GM11168 (cell line): ENCODE data around the gene PDE6B.

Source experiments
- in situ Hi-C: fragments of 300-500 bp; cut with MboI; formaldehyde crosslinking; loops from one replicate; pipeline ENCODE4 v1.12.0; 2022; ENCODE audit warnings: low sequenced_read_pairs; ENCODE audit not compliant: unreplicated experiment

PDE6B gene

DNA sequence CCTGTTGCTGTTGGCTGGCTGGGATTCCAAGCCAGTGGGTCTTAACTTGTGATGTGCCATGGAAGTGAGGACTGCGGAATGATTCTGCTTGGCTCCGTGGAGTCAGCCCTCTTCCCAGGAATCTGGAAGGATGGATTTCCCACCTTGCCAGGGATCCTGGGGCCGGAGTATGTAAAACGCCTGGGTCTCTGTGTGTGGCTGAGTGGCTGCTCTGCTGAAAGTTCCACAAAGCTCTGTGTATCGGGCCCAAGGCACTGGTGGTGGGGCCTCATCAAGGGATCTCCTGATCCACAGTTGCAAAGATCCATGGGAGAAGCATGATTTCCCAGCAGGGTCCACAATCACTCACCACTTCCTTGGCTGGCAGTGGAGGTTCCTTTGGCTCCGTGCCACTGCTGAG lies 25.2 kb upstream of the PDE6B start:
- in situ Hi-C loops: no loop called here

- in situ Hi-C loops: no loop called here
Measured at GRCh38 chr4:600850-601515, 24.4 kb upstream of the PDE6B start.

DNA sequence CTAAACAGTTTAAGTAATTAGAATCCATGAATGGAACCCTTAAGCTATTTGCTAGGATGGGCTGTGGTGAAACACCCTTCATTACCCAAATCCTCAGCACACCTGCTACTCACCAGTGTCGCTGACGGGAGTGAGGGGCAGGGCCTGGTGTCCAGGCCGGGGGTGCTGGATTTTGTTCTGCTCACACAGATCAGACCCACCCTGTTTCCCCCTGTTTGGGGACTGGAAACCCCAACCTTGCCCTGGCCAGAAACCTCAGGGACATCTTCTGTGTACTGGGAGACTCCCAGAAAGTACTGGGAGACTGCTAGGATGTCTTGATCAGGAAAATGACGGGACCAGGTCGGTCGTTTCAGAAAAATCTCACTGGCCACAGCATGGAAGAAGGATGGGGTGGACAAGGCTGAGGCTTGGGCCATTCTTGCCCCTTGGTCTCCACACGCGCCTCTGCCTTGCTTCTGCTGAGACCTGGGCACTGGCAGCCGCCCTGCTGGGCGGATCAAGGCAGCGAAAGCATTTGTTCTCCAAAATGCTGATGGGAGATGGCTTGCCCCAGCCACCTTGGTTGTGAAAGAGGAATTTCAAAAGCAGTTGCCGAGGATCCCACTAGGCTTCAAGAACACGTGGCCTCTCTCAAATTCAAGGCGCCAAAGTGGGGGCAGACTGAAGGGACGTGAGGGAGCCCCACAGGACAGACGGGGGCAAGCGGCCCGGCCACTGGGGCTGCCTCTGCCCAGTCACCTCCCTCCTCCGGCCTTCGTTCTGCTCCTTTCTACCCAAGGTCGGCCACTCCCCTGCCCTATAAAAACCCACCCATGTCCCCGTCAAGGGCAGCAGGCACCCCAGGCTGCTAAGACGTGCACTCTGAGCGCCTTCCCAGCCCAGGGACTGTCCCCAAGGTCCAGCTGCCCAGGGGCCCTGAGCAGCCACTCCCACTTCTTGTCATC lies 23.5 kb upstream of the PDE6B start:
- in situ Hi-C loops: no loop called here

DNA sequence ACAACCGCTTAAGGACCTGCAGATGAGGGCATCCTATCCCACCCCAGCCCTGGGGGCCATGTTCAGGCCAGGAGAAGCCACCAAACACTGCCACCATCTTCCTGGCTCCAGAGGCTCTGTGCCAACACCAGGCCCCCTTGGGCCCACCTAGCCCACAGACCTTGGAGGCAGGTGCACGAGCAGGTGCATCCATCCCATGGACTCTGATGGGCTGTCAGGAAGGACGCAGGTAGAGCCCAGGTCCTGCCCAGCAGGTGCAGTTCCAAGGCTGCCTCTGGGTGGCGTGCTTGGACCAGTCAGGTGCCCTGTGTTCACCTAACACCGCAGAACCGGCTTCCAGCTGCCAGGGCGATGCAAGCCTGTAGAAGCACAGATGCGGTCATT lies 22.8 kb upstream of the PDE6B start:
- in situ Hi-C loops: no loop called here

DNA sequence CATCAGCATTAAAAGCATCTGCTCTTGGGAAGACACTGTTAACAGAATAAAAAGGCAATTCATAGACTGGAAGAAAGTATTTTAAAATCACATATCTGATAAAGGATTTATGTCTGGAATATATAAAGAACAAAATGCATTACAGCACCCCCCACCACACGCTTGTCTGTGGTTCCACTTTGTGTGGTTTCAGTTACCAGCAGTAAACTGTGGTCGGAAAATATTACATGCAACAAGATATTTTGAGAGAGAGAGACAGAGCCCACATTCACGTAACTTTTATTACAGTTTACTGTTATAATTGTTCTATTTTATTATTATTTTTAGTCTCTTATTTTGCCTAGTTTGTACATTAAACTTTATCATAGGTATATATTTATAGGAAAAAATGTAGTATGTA lies 21.2 kb upstream of the PDE6B start:
- in situ Hi-C loops: no loop called here

- in situ Hi-C loops: no loop called here
Measured at GRCh38 chr4:605702-606425, 19.5 kb upstream of the PDE6B start.

DNA sequence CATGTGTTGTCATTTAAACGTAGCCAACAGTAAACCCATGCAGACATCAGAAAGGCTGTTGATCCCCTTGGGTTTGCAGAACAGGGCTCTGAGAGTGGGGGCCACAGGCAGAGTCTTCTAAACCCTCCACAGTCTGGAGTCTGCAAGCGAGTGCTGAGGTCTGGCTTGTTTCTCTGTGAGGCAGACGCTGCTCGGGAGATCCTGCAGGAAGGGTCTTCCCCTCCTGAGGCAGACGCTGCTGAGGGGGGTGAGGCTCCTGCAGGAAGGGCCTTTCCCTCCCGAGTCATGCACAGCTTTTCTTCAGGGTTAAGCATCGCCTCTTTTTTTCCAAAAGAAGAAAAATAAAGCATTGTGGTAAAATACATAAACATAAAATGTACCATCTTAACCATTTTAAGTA lies 17.1 kb upstream of the PDE6B start:
- in situ Hi-C loops: no loop called here

GRCh38 chr4:609400-610050 lies 15.8 kb upstream of the PDE6B start:
- in situ Hi-C loops: no loop called here

GRCh38 chr4:610411-611261 lies 14.7 kb upstream of the PDE6B start:
- in situ Hi-C loops: no loop called here

DNA sequence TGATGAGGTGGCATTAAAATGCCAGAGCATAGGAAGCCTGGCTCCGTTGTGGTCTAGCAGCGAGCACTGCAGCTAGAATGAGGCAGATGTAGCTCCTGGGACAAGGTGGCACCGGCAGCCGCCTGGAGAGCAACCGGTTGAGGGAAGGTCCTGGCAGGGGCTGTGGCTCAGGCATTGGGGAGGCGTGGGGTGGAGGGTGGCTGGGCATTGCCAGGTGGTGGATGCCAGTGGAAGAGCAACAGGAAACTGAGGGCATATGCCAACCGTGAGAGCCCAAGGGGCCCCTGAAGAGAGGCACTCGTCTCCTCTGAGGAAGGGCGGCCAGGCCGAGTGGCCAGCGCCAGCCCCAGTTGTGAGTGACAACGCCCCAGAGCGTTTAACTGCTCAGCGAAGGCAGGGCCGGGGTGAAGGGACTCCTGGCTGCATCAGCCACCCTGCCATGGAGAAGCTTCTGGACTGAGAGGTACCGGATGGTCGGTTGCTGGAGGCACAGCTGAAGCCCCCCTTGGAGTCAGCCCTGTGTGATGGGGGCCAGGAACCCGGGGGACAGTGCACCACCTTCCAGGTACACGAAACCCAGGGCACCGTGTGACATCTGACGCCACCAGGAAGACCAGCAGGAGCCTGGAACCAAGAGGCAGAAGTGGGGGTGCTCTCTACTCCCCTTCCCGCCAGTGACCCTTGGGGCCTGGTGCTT lies 13.2 kb upstream of the PDE6B start:
- in situ Hi-C loops: no loop called here

- in situ Hi-C loops: no loop called here
Measured at GRCh38 chr4:612749-613125, 12.6 kb upstream of the PDE6B start.

- in situ Hi-C loops: no loop called here
Measured at GRCh38 chr4:613126-613525, 12.2 kb upstream of the PDE6B start.

- in situ Hi-C loops: no loop called here
Measured at GRCh38 chr4:616091-616490, 9.3 kb upstream of the PDE6B start.

DNA sequence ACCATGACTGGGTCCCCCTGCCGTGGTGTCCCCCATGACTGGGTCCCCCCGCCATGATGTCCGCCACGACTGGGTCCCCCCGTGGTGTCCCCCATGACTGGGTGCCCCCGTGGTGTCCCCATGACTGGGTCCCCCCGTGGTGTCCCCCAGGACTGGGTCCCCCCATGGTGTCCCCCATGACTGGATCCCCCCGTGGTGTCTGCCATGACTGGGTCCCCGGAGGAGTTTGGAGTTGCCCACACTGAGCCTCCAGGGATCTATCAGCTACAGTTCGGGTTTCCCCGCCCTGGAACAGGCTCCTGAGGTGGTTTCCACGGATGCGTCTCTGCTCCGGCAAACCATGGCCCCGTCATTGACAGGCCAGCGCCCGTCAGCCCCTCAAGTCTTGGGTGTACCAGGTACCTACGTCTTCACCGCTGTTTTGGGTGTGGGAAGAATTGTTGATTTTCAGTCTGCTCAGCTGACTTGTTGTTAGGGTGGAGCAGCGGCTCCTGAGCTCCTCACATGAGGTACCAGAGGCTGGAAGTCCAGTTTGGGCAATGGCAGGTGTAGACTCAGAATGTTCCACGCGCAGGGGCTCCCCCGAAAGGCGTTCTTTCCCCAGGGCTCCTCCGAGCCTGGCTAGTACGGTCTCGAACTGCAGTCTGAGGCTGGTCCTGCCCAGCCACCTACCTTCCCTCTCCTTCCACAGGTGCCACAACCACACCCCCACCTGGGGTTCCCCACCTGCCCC lies 8.3 kb upstream of the PDE6B start:
- in situ Hi-C loops: no loop called here

DNA sequence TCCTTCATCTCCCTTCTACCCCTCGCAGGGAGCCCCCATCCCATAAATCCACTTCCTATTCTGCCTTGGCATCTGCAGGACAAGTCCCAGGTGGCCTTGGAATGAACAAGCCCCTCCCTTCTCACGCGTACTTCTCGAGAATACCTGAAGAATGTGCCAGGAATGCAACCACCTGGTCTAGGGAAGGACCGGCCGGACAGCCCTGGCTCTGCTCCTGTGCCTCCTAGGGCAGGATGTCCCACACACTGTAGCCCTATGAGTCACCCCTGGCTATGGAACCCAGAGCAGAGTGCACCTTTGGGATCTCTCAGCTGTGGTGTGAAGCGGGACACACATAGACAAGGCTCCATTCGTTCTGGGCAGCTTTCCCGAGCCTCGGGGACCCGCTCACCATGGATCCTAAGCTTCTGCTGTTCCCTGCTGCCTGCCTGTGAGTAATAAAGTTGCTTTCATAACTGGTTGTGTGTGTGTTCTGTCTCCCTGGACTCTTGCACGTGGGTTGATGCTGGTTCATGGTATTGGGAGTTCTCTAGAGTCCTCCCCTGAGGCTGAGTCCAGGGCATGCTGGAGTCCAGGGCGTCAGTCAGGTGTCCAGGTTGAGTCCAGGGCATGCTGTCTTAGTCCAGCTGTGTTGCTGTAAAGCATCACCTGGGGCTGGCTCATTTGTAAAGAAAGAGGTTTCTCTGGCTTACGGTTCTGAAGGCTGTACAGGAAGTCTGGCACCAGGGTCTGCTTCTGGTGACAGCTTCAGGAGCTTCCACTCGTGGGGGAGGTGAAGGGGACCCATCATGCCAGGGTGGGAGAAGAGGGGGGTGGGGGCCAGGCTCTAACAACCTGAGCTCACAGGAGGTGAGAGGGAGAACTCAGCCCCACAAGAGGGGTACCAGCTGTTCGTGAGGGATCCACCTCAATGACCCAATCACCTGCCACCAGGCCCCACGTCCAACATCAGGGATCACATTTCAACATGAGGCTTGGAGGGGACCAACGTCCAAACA lies 7.4 kb upstream of the PDE6B start:
- in situ Hi-C loops: no loop called here

GRCh38 chr4:620201-620600 lies 5.2 kb upstream of the PDE6B start:
- in situ Hi-C loops: no loop called here

DNA sequence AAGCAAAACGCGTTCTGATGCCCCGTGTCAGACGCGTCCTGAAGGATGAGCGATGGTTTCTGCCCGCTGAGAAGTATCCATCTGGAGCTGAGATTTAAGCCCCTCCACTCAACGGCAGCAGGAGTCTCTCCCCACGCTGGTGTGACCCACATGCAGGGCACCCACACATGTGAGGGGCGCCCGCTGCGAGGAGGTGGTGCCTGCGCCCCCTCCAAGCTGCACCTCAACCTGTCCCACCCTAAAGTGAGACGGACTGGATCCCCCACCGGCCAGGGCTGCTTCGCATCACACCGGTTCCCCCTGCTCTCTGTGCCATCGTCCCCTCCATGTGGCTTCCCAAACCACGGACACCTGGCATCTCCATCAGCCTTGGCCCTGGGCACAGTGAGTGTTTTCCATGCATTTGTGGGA lies 4.5 kb upstream of the PDE6B start:
- in situ Hi-C loops: no loop called here
